Stimulated activated CD4-positive, alpha-beta T cell treated with anti-CD3 and anti-CD28 coated beads, Interleukin-12 subunit alpha, Interleukin-12 subunit beta, amount 100 ng/mL, for 24 hours (primary cell): ENCODE results near the gene ITPR3.
A peak's percentile ranks its signal among the peaks of the same experiment; 100 is the strongest.

Source experiments
- DNase-seq, 2 experiments: peaks; one replicate each; pipeline ENCODE4 v3.0.0-alpha.2; 2020; ENCODE audit warnings: low read depth in 2 of 2

ITPR3 gene

GRCh38 chr6:33737267-33738026 lies 116.3 kb downstream of the ITPR3 start:
- no peak for DNase-seq

GRCh38 chr6:33738153-33738552 lies 117.0 kb downstream of the ITPR3 start:
- DNase-seq = no peak

DNA sequence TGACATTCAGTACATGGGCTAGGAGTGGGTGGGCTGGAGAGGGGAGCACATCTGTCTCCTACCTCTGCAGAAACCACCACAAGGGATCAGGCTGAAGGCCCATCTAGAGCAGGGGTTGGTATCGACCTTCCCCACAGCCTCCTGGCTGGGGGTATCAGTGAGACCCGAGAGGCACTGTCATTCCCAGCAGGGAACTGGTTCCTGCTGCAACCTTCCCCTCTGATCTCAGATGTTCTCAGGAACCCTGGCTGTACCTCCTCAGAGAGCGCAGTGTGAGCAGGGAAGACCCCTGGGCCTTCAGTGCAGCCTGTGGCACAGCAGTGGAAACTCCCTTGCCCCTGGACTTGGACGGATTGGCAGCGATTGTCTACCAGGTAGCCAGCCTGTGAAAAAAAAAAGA lies 117.8 kb downstream of the ITPR3 start:
- DNase-seq = no peak

DNA sequence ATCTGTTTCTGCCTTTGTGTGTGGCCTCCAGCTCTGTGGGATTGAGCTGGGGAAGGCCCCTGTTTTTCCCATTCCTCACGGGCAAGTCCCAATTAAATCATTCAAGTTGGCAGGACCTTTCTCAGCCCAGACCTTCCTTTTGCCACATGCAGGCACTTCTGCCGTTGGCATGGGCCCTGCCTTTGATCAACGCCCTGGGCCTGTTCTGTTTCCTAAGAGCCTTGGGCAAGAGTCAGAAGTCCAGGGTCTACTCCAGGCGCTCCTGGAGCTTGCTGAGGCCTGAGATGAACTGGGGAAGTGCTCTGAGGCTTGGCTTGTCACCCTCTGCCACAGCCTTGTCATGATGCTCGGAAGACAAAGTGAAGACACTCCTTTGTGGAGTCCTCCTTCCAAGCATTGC lies 118.4 kb downstream of the ITPR3 start:
- DNase-seq = no peak

GRCh38 chr6:33740204-33740608 lies 119.1 kb downstream of the ITPR3 start:
- DNase-seq = no peak

DNA sequence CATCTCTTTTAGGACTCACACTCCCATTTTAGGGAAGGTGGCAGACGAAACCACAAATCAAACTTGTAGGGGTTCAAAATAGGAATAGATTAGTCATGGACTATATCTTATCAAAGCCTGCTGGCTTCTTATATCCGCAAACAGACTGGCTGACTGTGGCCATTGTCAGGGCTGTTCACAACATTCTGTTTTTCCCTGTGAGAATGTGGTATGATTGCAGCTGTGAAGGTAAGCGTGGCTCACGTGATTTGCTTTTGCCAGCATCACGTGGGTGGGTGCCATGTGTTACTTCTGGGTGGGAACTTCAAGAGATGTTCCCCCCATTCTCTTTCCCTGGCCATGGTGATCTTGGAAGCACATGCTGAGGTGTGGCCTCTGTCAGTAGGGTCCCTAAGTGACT lies 119.7 kb downstream of the ITPR3 start:
- no peak for DNase-seq

DNA sequence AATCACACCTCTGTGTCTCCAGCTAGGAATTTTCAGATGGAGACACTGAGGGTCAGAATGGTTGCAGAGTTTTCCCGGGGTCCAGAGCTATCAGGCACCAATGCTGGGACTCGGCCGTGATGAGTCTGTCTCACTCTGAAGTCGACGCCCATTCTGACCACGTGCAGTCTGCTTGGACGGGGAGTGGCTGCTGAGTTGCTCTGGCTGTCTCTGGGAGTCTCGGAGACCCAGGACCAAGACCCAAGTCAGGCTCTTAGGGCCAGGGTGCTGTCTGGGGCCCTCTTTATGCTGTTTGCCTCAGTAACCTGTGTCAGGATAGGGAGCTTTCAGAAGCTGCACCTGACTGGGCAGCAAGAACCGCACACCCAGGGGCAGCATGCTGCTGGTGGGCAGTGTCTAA lies 121.0 kb downstream of the ITPR3 start:
- DNase-seq = no peak

DNA sequence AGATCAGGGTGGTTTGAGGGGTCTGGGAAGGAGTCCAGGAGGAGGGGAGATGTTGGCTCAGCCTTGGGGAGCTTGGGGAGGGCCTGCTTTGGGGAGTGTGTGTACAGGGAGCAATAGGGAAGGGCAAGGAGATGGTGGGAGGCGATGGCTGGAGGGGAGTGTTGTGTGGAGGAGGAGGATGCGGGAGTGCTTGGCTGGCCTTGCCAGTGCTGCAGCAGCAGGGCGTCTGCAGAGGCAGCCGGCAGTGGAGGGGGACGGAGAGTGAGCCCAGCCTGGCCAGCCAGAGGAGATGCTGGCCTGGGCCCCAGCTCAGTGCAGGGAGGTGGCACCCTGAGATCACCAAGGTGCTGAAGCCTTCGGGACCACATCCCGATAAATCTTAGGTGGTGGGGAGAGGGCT lies 121.7 kb downstream of the ITPR3 start:
- no peak for DNase-seq

- DNase-seq = peak; percentile 53 to 70
Measured at GRCh38 chr6:33744001-33744848, 123.1 kb downstream of the ITPR3 start.

DNA sequence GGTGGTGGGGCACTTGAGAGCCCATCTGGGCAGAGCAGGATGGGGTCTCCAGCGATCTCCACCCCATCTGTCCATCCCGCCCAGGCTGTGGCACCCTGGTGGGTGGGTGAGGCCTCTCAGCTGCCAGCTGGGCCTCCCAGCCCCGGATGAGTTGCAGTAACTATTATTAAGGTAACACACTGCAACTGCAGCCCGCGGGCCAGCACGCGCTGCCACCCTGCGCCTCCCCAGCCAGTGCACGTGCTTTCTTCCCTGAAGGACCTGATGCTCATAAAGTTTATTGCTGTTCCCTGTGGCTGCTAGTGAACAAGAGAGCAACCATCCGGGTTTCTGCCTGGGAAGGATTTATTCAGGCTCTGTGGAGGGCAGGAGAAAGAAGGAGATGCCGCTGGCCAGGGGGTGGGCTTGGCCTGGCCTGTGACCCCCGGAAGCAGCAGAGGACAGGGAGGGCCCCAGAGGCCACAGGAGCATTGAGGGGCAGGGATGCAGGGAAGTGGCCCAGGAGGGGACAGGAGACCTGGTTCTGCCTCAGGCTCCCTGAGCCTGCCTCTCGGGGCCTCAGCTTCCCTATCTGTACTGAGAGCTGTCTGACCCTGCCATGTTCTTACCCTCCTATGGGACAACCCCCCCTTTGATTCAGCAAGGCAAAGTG lies 123.9 kb downstream of the ITPR3 start:
- DNase-seq = no peak

GRCh38 chr6:33745548-33745947 lies 124.4 kb downstream of the ITPR3 start:
- no peak for DNase-seq
